GM19395 (cell line): ENCODE data around the gene PTPN2.

ENCODE experiments used
- ATAC-seq: cut with Tn5 transposase; IDR thresholded peaks from one replicate; pipeline ENCODE4 v1.9.1; 2021; ENCODE audit warnings: mild to moderate bottlenecking, moderate library complexity; ENCODE audit not compliant: unreplicated experiment

Gene PTPN2

DNA sequence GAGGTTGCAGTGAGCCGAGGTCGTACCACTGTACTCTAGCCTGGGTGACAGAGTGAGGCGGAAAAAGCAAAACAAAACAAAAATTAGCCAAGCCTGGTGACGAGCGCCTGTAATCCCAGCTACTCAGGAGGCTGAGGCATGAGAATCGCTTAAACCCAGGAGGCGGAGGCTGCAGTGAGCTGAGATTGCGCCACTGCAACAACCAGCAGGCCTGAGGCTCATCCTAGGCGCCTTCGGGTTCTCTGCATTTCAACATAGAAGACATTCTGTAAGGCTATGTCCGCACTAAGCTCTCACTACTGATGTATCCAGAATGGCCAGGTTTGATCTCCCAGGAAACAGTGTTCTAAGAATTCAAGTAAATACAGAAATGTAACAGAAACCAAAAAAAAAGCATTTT lies 23.5 kb downstream of the PTPN2 start:
- ATAC-seq, result no peak

DNA sequence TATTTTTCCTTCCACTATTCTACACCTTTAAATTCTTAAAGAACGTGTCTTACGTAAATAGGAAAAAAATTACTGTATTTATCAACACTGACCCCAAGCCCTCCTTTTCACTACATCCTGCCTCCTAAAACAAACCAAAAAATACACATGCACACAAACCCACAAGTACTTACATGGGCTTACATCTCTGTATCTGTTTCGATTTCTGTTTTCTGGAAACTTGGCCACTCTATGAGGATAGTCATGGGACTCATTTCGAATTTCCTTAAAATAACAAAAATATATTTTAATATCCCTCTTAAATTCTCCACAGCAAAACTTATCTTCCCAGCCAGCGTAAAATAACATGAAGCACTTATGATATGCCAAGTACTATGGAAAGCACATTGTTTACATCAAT lies 25.0 kb downstream of the PTPN2 start:
- ATAC-seq, result no peak

GRCh38 chr18:12857991-12858544 lies 26.0 kb downstream of the PTPN2 start:
- ATAC-seq, result no peak

DNA sequence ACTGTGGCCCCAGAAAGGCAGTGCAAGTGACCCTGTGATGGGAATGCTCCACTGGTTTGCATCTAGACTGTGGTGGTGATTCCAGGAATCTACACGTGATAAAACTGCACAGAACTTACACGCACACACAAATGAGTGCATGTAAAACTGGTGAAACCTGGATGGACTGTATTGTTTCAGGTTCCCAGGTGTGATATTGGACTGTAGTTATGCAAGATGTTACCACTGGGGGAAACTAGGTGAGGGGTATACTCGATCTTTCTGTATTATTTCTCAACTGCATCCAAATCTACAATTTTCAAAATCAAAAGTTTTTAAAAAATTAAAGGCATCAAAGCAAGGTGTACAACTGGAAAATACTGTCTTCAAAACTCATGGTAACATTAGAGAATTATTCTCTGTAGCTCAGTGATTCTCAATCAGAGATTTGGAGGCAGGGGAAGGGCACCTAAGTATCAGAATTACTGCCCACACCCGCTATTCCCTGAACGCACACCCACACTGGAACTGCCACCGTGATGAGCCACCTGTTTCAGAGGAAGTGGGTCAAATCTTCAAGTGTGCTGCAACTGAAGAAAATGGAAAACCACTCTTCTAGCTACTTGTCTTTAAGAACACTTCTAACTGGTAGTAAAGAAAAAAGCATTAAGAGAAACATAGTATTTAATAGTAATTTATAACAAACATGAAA lies 26.7 kb downstream of the PTPN2 start:
- ATAC-seq, result no peak

DNA sequence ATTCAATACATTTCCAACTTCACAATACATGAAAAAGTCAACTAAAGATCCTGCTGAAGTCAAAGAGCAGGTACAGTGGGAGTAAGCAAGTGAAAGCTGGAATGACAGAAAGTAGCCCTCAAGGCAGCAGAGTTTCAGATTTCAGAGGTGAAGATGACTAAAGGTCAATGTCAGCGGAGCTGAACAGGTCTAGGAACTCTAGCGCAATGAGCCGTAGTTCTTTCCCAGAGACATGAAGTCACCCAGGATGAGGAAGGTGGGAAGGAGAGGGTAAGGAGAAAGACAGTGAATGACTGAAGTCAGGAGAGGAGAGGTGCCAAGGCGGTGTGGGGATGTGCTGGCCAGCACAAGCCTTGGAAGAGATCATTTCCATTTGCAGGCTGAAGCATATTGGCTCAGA lies 28.1 kb downstream of the PTPN2 start:
- no peak for ATAC-seq

DNA sequence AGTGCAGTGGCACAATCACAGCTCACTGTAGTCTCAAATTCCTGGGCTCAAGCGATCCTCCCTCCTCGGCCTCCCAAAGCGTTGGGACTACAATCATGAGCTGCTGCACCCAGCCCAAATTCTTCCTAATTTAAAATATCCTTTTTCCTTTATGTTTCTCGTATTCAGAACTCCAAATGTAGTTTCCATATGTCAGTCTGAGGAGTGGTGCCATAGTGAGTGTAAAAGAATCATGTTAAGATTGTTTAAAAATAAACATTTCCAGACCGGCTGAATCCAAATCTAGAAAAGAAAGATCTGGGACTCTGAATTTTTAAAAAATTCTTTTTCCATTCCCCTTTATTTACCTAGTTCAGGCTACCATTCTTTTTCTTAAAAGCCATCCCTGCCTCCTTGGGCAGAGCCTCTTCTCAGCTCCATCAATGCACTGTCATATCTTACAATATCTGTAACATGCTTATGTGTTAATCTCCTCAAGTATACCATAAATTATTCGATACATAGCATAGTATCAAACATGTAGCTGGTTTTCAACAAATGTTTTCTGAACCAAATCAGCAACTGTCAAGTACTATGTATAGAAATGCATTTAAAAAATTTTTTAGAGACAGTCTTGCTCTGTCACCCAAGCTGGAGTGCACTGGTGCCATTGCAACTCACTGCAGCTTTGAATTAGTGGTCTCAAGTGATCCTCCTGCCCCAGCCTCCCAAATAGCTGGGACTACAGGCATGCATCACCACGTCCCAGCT lies 31.3 kb downstream of the PTPN2 start:
- no peak for ATAC-seq

DNA sequence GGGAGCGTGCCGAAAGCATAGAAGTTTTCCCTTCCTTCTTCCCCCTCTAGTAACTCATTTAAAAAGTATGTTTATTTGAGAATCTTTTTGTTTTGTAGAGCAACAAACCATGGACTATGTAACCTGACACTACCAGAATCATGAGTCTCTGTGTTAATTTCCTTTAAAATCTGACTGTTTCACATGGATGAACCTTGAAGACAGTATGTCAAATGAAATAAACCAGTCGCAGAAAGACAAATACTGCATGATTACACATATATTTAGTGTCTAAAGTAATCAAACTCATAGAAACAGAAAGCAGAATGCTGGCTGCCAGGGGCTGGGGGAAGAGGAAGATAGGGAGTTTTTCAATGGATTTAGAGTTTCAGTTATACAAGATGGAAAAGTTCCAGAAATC lies 32.3 kb downstream of the PTPN2 start:
- ATAC-seq, result no peak

DNA sequence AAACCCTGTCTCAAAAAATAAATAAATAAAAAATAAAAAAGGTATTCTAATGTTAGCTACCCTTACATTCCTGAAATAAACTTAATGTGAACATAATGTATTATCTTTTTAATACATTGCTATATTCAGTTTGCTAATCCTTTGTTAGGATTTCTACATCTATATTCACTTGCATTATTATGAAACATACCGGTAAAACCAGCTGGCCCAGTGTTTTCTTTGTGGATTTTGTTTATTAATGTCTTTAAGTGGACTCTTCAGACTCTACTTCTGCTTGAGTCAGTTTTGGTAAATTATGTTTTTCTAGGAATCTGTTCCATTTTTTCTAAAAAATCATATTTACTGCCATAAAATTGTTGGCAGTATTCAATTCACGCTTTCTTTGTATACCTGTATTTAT lies 34.5 kb downstream of the PTPN2 start:
- ATAC-seq, result no peak

- ATAC-seq, result no peak
These were observed 35.6 kb downstream of the PTPN2 start for GRCh38 chr18:12848405-12848804.

DNA sequence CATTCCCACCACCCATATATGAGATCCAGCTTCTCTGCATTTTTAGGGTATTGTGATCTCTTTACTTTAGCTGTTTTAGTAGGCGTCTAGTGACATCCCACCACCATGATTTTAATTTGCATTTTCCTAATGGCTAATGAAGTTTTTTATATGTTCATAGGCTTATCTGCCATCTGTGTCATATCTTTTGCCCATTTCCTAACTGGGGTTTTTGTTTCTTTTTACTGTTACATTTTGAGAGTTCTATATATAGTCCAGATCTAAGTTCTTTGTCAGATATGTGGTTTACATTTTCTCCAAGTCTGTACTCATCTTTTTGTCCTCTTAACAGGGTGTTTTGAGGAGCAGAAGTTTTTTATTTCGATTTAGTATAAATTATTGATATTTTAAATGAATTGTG lies 39.6 kb downstream of the PTPN2 start:
- no peak for ATAC-seq

GRCh38 chr18:12843420-12844350 lies 40.4 kb downstream of the PTPN2 start:
- no peak for ATAC-seq

DNA sequence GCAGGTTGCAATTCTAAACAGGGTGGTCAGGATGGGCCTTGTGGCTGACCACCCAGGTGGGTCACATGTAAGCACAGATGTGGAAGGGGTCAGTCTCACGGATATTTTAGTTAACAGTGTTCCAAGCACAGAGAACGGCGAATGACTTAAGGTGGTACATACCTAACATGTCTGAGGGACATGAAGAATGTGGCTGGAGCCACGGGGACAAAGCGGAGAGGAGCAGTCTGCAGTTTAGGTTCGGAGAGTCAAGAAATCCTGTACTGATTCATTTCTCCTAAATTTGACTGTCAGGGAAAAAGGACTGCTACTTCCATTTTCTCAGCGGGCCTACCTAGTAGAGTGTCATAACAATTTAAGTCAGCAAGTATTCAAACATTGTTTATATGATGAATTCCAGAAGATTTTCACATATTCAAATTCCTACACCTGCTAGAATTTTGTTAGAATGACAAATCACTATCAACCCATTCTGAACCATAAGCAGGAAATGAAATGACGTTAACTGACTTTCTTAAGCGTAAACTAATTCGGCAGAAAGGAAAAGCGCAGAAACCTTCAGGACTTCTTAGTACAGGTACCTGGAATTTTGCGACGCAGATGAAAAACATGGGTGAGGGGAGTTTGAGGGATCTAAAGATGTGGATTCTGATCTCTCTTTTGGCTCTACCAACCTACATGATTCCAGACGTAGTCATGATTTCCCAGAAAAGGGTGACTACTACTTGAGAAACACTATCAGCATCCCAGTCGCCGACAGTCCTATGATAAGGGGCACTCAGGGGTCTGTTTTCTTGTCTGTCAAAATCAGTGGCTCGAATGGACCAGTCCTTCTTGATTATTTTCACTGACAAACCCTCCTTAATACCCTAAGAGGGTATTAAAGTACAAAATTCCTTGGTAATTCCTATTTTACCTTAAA lies 41.3 kb downstream of the PTPN2 start:
- no peak for ATAC-seq

DNA sequence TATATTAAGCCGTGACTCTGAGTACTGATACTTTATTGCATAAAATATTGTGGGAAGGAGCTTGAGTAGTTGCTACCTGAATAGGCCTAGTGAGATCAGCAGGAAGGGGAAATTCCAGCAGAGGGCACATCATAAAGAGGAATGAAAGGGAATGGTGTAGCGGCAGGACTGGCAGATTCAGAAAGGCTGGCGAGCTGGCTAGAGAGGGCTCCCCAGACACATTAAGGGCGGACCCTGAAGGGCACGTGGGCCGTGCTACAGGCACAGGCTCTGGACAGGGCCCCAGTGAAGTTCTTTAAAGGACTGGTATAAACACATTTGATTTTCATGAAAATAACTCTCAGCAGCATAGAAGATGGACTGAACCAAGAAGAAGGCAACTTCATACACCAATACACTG lies 43.0 kb downstream of the PTPN2 start:
- ATAC-seq, result no peak

- ATAC-seq, result peak; percentile 5
These were observed 43.7 kb downstream of the PTPN2 start for GRCh38 chr18:12840382-12840781.

GRCh38 chr18:12839526-12840196 lies 44.4 kb downstream of the PTPN2 start:
- ATAC-seq, result peak; percentile 87

DNA sequence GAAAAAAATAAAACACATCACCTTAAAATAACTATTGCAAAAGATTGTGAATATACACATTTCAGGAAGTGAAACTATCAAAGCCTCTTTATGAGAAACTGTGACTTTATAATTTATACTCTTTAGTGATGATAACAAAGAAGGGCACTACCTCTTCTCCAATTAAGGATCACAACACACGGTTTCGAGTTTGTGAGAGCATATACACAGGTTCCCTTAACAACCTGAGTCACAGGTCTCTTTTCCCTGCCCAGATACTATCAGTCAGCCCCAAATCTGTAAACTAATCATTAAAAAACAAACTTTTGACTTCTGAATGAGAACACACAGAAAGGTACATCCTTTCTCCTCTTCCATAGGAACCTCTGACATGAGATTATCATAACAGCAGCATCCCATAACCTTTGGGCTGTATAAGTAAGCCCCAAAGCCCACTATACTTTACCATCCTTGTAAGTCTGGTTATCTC lies 44.9 kb downstream of the PTPN2 start:
- ATAC-seq, result peak; percentile 55

GRCh38 chr18:12838178-12838634 lies 45.8 kb downstream of the PTPN2 start:
- no peak for ATAC-seq

DNA sequence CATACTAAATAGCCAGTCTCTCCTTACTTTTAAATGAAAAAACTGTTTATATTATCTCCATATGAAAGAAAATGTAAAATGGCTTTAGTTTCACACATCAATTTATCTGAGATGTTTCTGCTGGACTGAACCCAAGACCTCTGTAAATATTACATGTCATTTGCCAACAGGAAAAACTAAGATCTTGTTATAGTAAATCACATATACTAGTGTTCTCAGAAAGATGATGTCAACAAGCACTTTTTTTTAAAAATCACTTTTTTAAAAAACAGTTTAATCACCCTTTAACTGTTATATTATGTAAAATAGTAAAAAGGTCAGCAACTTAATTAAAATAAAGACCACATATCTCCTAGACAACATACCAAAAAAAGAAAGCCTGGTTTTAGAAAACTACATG lies 46.3 kb downstream of the PTPN2 start:
- no peak for ATAC-seq

GRCh38 chr18:12836551-12836950 lies 47.5 kb downstream of the PTPN2 start:
- no peak for ATAC-seq
